Measurements from ENCODE around the gene HDHD2.
"Not testable (repeated sequence)": the region's sequence is repeated elsewhere in the genome, so short reads cannot be mapped to it uniquely, and the experiment has no call there.

Gene HDHD2, protein sequence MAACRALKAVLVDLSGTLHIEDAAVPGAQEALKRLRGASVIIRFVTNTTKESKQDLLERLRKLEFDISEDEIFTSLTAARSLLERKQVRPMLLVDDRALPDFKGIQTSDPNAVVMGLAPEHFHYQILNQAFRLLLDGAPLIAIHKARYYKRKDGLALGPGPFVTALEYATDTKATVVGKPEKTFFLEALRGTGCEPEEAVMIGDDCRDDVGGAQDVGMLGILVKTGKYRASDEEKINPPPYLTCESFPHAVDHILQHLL

DNA sequence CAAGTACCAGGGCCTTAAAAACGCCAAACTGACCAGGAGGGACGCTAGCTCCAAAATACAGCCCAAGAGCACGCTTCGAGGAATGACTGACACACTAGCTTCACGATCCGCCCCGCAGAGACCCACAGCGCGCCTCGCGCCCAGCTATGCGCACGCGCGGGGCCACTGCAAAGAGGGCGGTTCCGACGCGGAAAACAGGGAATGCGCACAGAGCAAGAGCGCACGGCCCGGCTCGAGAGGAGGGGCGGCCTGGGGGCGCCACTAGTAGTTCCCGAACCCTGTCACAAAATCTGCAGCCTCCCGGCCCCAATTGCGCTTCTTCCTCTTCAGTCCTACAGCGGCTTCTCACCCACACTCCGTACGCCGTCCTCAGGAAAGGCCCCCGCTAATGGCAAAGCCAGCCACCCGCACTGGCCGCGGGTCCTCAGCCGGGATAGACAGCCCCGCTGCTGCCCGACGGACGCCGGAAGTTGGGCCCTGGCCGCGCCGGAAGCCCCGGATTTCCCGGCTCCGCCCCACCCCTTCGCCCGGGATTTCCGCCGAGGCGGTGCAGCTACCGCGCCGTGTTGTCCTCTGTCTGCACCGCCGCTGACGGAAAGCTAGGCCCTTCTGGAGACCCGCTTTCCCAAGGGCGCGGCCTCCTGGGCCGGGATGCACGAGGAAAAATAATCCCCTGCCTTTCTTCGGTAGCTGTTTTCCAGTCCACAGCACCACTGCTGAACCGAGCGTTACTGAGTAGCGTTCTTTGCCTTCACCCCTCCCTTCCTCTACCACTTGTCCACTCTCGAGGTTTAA is at the start of gene HDHD2:
Gene HDHD2 (minus strand): TSS at position 472 of the 795 bp plus-strand sequence. CDS start 14,061 bp downstream, outside the sequence.
- peak within 1 kb of the TSS; percentile 82 for H3K4me3 ChIP-seq (ENCODE audit: low read depth, low read length)
- TF ChIP-seq, protein P1, sequence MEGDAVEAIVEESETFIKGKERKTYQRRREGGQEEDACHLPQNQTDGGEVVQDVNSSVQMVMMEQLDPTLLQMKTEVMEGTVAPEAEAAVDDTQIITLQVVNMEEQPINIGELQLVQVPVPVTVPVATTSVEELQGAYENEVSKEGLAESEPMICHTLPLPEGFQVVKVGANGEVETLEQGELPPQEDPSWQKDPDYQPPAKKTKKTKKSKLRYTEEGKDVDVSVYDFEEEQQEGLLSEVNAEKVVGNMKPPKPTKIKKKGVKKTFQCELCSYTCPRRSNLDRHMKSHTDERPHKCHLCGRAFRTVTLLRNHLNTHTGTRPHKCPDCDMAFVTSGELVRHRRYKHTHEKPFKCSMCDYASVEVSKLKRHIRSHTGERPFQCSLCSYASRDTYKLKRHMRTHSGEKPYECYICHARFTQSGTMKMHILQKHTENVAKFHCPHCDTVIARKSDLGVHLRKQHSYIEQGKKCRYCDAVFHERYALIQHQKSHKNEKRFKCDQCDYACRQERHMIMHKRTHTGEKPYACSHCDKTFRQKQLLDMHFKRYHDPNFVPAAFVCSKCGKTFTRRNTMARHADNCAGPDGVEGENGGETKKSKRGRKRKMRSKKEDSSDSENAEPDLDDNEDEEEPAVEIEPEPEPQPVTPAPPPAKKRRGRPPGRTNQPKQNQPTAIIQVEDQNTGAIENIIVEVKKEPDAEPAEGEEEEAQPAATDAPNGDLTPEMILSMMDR (IDR thresholded peaks at IDR 0.05; ENCODE audit: low read depth, low read length): no peak

DNA sequence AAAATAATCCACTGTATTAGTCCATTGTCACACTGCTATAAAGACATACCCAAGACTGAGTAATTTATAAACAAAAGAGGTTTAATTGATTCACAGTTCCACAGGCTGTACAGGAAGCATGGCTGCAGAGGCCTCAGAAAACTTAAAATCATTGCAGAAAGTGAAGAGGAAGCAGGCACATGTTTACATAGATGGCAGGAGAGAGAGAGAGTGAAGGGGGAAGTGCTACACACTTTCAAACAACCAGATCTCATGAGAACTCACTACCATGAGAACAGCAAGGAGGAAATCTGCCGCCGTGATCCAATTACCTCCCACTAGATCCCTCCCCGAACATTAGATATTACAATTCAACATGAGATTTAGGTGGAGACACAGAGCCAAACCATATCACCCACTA is 45.7 kb upstream of the HDHD2 start:
- H3K4me3 ChIP-seq (ENCODE audit: low read depth, low read length): not testable (repeated sequence)

DNA sequence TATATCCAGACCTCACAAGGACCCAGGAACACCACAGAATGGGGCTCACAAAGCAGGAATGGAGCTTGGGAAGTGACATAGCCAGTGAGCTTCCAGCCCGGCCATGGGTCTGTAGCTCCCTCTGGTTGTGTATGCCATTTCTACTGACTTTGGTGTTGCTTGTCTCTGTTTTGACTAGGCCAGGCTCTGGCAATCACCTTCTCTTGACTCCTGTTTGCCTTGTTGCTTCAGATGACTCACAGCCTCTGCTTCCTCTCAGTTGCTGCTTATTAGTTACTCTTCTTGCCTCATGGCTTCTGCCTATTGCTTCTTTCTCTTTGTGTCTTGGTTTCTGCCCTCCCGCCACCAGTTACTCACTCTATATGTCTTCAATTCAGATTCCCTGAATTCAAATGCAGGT is 41.7 kb upstream of the HDHD2 start:
- TF ChIP-seq, protein P1 (IDR thresholded peaks at IDR 0.05; ENCODE audit: low read depth, low read length): no peak

DNA sequence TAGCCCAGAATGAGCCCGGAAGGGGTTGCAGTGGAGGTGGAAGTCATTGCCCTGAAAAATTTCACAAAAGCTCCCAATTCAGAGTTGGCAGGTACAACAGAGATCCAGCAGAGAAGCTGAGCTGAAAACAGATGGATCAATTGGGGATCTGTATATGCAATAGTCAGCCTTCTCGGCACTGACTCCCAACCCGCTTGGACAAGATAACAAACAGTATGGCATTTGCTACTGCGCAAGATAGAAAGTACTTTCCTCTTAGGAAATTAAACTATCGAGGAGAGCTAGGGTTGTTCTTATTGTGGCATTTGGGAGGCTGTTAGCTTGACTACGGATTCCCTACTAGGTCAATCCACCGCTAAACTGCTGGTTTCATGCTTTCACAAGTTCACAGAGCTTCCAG is 37.4 kb upstream of the HDHD2 start:
- H3K4me3 ChIP-seq (ENCODE audit: low read depth, low read length): no peak overlapping the region
- TF ChIP-seq, protein P1 (IDR thresholded peaks at IDR 0.05; ENCODE audit: low read depth, low read length): no peak

More for the DNA sequence above, 41.7 kb upstream of the HDHD2 start:
- H3K4me3 ChIP-seq (ENCODE audit: low read depth, low read length): no peak overlapping the region

DNA sequence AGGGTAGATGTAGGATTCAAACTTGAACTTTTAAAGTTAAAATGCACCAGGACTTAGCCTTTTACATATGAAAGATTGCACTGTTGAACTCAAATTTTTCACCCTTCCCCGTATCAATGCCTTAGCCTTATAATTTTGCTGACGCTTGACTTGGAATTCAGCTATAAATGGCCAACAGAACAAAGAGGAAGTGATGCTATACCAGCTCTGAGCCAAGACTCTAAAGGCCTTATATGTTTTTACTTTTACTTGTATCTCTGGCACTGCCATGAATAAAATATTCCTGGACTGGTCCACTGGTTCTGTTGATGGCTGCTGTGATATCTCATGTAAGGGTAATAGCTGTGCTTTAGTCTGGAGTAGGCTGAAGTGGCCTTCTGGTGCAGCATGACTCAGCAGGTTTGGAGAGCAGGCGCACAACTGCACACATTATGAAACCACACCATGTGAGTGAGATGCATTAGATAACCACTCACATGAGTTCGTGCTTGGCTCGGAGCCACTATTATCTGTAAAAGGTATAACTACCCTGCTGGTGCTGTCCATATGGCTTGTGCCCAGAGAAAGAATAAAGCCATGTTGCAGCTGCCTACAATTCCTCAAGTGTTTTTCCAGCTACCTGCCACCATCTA is 34.2 kb upstream of the HDHD2 start:
- H3K4me3 ChIP-seq (ENCODE audit: low read depth, low read length): no peak overlapping the region
- TF ChIP-seq, protein P1 (IDR thresholded peaks at IDR 0.05; ENCODE audit: low read depth, low read length): no peak

DNA sequence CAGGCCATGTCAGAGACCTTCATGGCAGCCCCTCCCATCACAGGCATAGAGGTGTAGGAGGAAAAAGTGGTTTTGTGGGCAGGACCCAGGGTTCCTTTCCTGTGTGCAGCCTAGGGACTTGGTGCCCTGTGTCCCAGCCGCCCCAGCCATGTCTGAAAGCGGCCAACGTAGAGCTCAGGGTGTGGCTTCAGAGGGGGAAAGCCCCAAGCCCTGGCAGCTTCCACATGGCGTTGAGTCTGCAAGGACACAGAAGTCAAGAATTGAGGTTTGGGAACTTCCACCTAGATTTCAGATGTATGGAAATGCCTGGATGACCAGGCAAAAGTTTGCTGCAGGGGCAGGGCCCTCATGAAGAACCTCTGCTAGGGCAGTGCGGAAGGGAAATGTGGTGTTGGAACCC is 31.9 kb upstream of the HDHD2 start:
- not testable (repeated sequence) for H3K4me3 ChIP-seq (ENCODE audit: low read depth, low read length)

DNA sequence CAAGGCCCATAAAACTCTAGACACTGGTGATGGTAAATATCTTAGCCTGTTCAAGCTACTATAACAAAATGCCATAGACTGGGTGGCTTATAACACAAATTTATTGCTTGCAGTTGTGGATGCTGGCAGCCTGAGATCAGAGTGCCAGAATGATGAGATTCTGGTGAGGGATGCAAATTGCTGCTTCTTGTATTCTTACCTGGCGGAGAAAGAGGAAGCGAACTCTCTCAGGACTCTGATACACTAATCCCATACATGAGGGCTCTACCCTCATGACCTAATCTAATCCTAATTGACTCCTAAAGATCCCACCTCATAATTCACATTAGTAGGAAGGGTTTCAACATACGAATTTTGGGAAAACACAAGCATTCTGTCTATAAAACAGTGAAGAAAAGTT is 30.5 kb upstream of the HDHD2 start:
- TF ChIP-seq, protein P1 (IDR thresholded peaks at IDR 0.05; ENCODE audit: low read depth, low read length): no peak

DNA sequence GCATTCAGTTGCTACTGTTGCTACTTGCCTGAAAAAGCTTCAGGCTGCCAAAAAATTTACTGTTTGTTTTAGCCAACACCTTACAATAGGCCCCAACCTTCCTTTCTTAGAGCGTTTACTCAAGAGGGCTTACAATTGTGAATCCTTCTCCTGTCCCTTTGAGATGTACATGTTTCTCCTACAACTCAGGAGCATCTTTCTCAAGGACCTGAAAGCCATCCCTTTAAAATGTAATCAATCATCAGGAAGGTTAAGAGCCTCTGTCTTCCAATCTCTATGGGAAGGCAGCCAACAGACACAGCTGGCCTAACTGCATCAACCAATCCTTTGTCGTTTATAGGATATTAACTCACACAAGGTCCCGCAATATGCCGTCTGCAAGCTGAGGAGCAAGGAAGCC is 29.2 kb upstream of the HDHD2 start:
- no peak overlapping the region for H3K4me3 ChIP-seq (ENCODE audit: low read depth, low read length)
- TF ChIP-seq, protein P1 (IDR thresholded peaks at IDR 0.05; ENCODE audit: low read depth, low read length): no peak

More for the DNA sequence above, 30.5 kb upstream of the HDHD2 start:
- no peak overlapping the region for H3K4me3 ChIP-seq (ENCODE audit: low read depth, low read length)
